Stimulated activated CD4-positive, alpha-beta T cell treated with anti-CD3 and anti-CD28 coated beads, Interleukin-15, amount 100 ng/mL, for 48 hours (primary cell): Measurements from ENCODE around the gene ANXA1.

ENCODE experiments used
- DNase-seq, 2 donors: peaks; one replicate each; pipeline ENCODE4 v3.0.0-alpha.2; 2020; ENCODE audit warnings: low read depth in 2 of 2

Gene ANXA1, protein sequence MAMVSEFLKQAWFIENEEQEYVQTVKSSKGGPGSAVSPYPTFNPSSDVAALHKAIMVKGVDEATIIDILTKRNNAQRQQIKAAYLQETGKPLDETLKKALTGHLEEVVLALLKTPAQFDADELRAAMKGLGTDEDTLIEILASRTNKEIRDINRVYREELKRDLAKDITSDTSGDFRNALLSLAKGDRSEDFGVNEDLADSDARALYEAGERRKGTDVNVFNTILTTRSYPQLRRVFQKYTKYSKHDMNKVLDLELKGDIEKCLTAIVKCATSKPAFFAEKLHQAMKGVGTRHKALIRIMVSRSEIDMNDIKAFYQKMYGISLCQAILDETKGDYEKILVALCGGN

GRCh38 chr9:73151653-73152542 is at the start of gene ANXA1:
TSS of gene ANXA1 (plus strand) at chr9:73151865. CDS start at chr9:73158536, 6,671 bp downstream.
- DNase-seq, result no peak

GRCh38 chr9:73104342-73104741 is 47.3 kb upstream of the ANXA1 start:
- no peak for DNase-seq

DNA sequence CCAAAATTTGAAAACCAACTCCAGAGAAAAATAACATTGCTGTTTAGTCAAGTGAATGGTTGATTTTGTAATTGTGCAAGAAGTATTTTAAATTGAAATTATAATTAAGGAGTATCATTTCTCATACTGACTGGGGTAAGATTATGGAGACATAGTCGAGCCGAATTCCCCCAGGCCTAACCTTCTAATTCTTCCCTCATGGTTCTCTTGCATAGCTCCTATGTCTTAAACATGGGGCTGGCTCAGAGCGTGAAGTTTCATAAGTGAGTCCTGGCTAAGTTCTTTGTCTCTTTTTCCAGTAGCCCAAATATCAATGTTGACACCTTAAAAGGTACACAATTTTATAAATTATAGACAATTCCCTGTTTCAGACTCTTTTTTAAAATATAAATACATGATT is 46.7 kb upstream of the ANXA1 start:
- DNase-seq, result no peak

DNA sequence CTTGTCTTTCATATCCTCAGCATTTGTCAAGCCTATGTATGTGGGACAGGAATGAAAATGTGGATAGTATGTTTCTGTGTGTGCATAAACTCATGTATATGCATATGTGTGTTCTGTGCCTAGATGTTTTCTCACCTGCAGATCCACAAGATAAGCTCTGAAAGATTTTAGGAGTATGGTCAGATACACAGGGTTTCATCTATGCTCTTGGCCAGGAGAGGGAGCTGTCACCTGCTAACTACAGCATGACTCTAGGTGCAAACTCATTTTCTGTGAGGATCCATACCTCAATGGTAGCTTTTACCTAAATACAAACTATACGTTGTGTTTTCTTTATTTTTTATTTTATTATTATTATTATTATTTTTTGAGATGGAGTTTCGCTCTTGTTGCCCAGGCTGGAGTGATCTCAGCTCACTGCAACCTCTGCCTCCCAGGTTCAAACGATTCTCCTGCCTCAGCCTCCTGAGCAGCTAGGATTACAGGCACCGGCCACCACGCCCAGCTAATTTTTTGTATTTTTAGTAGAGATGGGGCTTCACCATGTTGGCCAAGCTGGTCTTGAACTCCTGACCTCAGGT is 44.1 kb upstream of the ANXA1 start:
- DNase-seq, result peak; percentile 14 to 52

DNA sequence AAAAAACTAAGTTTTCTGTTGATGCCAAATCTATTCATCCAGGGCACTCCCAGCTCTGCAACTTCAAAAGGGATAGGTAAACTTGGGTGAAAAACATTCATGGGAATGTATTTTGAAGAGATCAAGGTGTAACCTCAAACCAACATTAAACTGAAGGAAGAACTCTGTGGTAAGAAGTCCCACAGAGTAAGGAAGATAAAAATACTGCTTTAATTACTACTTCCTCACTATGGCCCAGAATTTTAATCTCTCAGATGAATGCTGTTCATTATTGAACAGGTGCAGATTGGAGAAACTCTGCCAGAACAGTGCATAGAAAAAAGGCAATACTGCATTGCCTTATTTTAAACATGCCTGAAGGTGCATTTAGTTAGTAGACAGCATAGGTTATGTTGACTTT is 37.6 kb upstream of the ANXA1 start:
- no peak for DNase-seq

DNA sequence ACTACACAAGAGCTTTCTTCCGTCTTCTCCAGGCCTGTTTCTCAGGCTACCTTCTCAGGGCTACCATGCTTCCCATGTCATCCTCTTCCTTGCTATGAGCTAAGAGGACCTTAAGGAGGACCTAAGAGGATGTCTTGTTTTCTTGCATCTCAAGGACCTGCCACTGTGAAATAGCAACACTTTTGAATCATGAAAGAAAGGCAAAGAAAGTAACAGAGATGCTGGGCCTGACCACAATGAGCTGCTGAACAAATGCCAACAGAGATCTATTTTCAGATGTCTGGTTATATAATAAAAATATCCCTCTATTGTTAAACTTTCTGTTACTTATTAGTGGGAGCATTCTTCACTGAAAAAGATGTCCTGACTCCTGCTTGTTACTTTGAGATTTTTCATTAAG is 36.7 kb upstream of the ANXA1 start:
- no peak for DNase-seq

GRCh38 chr9:73116031-73116430 is 35.6 kb upstream of the ANXA1 start:
- DNase-seq, result no peak

DNA sequence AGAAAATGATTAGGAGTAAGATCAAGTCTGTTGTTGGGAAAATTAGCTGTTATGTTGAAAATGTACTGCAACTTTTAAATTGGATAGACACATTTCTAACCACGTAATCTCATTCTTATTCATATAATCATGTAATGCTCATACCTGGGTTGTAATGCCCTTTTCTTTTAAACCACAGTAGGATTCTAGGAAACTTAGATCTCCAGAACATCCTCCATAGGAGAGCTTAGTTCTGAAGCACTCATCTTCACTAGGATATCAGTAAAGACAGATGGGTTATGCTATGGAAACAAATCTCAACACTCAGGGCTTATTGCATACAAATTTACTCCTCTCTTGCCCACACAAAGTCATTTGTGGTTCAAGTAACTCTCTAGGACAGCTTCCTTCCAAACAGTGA is 34.8 kb upstream of the ANXA1 start:
- DNase-seq, result no peak

GRCh38 chr9:73118286-73118685 is 33.4 kb upstream of the ANXA1 start:
- DNase-seq, result no peak

DNA sequence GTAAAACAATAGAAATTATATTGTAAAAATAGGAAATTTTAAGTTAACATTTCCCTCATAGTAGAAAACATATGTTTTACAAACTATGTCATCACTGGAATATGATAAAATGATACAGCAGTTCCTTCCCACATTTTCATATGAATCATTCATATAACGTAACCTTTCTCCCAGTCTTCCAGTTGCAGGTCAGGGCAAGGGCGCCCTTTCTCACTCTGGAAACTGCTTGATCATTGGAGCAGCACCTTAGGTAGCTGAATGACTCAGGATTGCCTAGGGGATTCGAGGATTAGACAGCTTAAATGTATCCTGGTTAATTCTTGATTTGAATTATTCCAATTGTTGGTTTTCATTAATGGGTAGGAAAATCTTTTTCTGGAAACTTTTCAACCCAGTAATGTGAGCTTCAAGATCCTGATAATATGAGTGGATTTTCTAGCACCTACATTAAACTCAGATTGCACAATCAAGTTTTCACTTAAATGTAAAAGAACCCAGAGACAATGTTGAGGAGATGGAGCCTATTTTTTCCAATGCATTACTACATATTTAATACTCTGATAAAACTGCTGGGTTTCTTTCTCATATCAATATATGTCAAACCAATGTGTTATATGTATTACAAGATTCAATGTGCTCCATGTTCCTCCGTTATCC is 32.6 kb upstream of the ANXA1 start:
- no peak for DNase-seq

- DNase-seq, result no peak
These were observed 30.2 kb upstream of the ANXA1 start for GRCh38 chr9:73121375-73121935.

DNA sequence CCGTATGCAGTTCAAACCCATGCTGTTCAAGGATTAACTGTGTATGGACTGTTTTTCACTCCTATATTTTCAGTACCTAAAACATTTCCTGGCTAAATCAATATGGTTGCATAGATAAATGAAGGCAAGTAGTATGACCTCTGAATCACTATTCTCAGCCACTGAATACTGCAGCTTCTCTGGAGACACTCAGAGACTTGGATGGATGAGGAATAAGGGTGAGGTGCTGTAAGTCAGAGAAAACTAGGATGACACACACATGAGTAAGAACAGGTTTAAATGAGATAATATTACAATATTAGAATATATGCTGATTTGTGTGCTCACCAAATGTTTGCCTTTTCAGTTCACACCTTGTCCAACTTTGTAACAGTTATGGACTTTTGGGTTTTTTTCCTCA is 26.0 kb upstream of the ANXA1 start:
- DNase-seq, result no peak

GRCh38 chr9:73129941-73130685 is 21.6 kb upstream of the ANXA1 start:
- DNase-seq, result no peak

- no peak for DNase-seq
These were observed 20.2 kb upstream of the ANXA1 start for GRCh38 chr9:73131461-73131860.

- peak; percentile 31 to 50 for DNase-seq
These were observed 19.5 kb upstream of the ANXA1 start for GRCh38 chr9:73132034-73132776.

GRCh38 chr9:73133022-73133651 is 18.5 kb upstream of the ANXA1 start:
- DNase-seq, result no peak

DNA sequence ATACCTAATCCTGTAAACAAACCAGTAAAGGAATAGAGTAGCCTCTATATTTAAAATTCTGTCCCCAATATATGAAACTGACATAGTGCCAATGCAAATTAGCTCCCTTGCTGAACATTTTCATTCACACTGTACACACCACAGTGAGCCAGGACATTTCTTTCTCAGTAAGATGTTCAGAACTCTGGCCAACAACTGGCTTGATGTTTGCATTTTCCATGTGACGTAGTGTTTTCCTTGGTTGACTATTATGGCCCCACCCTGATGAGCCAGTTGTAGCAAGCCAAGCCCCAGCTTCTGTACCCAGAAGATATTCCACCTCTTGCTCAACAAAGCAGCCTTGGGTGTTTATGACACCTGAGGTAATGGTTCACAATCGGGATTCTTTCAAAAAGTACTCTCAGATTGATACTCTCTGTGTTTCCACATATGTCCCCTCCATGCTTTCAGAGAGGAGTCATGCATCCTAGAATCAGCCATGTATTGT is 17.7 kb upstream of the ANXA1 start:
- DNase-seq, result no peak

DNA sequence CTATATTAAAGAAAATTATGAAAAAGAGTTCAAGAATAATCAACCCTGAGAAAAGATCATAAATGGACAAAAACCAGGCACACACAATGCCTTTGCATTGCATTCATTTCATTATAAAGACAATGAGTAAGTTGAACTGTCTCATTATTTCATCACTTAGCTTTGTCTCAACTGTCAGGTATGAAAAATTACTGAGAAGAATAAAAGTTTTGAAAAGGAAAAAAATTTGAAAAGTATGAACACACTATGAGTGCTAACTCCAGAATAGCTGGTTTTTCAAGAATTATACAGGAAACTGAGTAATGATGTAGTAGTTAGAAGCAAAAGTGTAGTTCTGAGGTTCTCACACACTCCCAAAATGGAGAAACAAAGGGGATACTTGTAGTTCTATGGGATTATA is 16.3 kb upstream of the ANXA1 start:
- DNase-seq, result no peak

GRCh38 chr9:73137286-73137899 is 14.3 kb upstream of the ANXA1 start:
- no peak for DNase-seq
